ENCODE measurements around the gene SLC38A10.

The SLC38A10 gene

DNA sequence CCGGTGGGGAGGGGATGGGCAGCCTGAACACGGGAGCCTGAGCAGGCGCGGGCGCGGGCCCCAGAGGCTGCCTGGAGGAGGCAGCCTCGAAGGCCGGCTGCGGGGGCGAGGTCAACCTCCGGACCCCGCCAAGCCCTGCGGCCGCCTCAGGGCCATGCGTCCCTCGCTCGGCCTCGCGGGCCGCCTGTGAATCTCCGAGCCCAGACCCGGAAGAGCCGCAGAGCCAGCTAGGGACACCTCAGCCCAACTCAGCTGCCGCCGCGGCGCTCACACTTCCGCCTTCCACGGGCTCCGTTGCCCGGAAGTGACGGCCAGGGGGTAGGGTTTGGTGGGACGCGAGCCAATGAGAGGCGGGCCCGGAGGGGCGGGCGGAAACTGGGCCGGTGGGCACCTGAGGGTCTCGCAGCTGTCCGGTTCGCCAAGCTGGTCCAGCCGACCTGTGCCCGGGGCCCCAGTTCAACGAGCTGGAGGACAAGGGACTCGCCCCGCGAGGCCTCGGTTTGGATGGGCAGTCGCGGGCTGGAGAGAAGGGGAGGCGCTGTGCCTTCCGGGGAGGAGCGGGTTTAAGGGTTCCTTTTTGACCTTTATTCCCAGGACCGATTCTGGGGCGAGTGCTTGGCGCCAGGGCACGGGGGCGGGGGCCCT is at the start of gene SLC38A10:
SLC38A10 (minus strand) TSS at position 277 of the 645 bp plus-strand sequence. CDS start 386 bp downstream, outside the sequence.
- FAIRE-seq: no peak

GRCh38 chr17:81342269-81343070 is 47.4 kb upstream of the SLC38A10 start:
- FAIRE-seq: no peak

DNA sequence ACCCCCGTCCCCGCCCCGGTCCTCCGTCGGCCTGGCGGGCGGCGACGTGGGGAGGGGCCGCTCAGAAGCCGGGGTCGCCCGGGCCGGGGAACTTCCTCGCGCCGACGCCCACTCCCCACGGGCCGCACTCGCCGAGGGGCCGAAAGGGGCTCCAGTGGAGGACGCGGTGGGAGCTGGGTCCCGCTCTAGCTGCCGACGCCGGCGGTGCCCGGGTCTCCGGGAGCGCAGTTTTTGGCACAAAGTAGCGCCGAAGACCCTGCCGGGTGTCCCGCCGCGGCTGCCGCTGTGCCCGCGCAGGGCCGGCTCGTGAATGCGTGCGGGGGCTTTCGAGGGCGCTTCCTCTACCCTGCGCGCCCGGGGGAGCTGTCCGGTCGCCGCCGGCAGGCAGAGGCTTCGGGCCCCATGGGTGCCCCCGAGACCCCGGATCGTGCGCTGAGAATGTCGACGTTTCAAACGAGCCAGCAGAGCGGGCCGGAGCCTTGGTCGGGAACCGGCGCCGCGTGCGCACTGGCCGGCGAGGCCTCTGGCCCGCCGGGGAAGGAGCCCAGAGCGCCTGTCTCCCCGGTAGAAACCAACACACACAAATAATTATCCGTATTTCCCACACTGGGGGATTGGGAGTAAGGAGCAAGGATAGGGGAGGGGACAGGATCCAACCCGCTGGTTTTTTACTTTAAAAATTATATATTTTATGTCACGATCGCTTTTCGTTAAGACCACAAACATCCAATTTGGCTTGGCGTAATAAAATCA is 46.6 kb upstream of the SLC38A10 start:
- no peak for FAIRE-seq

DNA sequence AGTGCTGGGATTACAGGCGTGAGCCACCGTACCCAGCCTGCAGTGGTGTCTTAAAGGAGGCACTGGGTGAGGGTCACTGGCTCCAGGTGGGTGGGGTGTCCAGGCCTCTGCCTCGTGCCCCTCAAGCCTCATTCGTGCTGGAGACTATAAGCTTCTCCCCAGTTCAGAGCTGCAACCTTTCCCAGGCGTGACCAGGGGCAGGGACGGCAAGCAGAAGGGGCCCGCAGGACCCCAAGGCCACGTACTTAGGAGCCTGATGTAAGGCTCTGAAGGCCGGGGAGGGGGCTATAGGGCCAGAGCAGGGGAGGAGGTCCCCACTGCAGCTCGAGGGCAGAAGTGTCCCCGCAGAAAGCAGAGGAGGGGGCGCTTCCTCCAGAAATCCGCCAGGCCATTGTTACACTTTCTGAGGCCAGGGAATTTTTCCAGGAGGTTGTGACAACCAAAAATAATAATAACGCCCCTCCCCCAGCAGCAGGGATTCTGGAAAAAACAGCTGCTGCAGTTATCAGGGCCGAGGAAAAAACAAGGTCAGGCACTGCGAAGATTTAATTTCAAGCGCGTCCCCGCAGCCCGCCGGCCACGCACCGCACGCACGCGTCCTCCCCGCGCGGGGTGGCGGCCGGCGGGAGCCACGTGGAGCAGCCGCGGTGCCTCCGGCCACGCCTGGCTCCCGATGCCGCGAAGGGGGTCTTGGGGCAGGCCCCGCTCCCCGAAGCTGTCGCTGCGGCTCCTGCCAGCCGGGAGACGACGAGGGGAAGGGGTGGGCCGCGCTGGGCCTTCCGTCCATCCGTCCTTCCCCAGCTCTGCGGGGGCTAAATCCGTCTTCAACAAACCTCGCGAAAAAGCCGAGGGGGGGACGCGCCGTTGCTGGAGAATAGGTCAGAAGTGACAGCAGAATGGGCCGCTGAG is 45.8 kb upstream of the SLC38A10 start:
- FAIRE-seq: no peak

- FAIRE-seq: no peak
Observed at GRCh38 chr17:81339534-81340296, 44.6 kb upstream of the SLC38A10 start.

DNA sequence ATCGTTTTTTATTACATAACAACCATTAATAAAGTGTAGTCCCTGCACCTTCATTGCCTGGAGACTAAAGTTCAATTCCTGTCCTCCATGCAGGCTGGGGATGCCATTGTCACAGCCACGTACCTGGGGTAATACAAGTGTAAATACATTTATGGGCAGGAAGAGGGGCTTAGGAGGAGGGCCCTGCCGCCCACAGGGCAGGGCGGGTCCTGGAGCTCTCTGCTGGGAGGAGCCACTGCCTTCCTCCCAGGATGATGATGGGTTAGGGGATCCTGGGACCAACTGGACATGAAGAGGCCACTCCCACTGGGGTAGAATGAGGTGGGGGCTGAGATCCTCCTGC is 44.1 kb upstream of the SLC38A10 start:
- no peak for FAIRE-seq

DNA sequence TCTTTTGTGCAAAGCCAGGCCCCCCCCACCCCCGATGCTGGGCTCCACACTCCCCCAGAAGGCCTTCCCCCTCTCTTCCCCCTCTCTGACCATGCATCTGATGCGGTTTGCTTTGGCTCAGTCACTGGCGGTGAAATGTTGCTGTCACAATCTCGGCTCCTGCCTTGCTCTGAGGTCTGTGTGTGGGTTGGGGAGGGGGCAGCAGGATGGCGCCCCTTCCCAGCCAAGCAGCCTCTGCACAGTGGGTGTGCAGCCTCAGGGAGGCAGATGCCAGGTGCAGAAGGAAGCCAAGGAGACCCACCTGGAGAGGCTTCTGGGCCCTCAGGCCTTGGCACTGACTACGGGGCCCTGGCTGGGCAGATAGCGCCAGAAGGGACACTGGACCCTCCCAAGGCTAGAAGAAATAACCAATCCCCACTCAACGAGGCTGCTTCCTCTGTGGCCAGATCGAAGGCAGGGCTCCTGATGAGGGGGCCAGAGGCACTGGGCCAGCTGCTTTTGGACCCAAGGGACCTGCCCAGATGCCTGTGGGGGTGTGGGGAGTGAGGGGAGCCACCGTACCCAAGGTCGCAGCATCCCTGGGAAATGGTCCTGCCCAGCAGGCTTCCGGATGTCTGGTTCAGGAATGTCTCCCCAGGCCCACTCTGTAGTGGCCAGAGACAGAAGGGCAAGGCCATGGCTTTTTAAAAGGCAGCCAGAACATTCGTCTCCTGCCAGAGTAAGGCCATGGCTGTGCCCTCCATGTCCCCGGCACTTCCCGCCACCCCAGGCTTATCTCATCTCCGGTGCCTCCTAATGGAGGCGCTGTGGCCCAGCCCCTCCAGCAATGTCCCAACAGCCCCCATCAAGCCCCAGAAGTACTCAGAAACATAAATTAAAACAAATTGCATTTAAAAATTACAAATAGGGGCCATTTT is 43.4 kb upstream of the SLC38A10 start:
- FAIRE-seq: no peak

DNA sequence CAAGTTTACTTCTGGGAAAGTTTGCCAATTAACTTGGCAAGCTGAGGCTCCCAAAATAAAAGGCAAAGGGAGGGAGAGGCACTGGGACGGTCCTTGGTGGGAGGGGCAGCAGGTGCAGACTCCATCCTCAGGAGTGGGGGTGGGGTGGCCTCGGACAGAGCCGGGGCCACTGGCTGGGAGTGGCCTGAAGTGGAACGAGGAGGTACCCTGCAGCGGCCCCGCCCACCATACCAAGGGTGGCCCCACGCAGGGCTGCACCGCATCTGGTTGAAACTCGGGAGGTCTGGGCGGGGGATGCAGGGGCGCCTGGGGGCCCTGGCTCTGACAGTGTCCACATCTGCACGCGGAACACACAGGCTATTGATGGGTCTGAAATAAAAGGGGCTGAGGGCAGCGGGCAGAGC is 42.4 kb upstream of the SLC38A10 start:
- no peak for FAIRE-seq

- no peak for FAIRE-seq
Observed at GRCh38 chr17:81336930-81337325, 41.8 kb upstream of the SLC38A10 start.

- FAIRE-seq: no peak
Observed at GRCh38 chr17:81336296-81336929, 41.3 kb upstream of the SLC38A10 start.

DNA sequence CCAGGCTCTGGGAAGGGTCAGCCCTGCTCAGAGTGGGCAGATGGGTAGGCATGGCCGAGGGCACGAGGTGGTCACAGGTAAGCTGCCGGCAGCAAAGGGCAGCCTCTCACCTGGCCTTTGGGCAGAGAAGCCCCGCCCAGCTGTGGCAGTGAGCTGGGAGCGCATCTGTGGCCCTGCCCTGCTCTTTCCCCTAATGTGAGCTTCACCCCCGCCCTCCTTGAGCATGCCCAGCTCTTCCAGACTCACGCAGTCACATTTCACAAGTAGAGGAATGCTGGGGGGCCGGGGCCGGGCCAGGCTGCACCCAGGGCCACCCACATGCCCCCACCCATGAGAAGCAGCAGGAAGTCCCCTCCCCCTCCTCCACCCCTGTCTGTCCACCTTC is 40.7 kb upstream of the SLC38A10 start:
- FAIRE-seq: no peak

DNA sequence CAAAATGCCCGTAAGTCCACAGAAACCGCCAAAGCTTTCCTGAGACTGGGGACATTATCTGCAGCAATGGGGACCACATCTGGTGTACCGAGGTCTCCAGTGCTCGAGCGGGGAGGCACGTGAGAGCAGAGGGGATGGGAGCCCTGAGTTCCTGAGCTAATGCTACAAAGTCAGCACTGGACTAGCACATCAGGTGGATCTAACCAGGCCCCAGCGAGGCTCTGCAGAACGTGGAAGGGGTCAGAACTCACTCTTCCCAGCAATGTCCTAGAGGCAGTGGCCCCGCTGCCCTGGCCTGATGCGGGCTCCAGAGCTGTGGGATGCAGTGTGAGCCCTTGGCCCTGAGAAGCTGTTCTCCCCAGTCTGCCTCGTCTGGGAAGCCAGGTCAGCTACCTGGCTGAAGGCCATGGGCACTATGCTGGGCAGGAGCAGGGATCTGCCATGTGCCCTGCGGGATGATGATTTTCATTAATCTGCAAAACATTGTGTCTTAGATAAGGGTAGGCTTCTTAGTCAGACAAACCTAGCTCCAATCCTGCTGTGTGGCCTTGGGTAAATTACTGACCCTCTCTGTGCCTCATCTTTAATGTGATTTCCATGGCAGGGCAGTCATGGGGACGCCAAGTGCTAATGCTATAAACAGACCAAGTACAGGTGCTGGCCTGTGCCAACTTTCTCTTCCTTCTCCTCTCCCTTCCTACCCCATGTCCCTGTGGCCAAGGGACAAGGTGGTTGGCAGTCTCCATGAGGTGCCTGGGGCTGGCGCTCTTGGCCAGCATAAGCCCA is 40.1 kb upstream of the SLC38A10 start:
- no peak for FAIRE-seq

DNA sequence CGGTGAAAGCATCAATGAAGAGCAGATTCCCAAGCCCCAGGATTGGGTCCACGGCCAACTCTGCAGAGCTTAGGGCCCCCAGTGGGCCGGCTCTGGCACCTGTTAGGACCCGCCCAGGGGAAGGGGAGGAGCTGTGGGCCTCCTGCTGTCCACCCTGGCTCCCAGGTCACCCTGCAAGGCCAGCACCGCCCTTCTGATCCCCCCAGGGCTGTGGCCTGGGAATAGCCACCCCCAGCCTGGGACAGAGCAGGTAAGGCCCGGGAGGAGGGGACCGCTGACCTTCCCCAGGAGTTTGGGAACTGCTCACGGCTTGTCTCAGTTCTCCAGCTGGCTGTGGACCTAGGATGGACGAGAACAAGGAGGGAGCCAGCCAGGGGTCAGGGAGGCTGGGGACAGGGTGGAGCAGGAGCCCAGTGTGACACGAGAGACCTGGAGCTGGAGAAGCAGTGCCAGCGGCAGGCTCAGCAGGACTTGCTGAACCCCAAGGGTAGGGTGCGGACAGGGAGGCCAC is 39.3 kb upstream of the SLC38A10 start:
- FAIRE-seq: no peak

DNA sequence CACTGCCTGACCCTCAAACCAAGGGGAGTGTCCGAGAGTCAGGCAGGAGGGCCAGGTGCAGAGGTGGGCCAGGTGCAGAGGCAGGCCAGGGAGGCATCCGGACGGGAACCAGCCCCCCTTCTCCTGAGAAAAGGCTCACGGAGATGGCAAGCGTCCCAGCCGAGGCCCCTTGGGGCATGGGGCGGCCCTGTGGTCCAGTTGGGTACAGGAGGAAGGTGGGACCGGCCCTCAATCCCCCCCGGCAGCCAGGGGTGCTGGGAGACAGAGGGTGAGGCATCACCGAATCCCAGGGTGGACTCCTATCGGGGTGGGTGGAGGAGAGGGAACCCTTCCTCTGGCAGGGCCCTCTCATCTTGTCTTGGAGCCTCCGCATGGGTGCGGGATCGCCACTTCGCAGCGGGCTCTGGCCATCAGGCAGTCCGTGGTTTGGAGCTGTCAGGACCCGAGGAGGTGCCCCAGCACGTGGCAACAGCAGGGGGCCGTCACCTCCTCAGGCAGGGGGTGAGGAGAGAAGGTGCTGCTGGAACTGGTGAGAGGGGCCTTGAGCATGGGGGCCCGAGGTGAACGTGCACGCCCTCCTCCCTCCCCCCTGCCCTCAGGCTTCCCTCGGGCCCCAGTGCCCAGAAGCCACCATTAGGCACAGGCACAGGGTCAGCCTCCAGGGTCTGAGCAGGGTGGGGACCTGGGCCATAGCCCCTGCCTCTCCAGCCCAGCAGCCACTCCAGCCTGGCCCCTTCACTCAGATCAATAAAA is 38.7 kb upstream of the SLC38A10 start:
- FAIRE-seq: no peak

DNA sequence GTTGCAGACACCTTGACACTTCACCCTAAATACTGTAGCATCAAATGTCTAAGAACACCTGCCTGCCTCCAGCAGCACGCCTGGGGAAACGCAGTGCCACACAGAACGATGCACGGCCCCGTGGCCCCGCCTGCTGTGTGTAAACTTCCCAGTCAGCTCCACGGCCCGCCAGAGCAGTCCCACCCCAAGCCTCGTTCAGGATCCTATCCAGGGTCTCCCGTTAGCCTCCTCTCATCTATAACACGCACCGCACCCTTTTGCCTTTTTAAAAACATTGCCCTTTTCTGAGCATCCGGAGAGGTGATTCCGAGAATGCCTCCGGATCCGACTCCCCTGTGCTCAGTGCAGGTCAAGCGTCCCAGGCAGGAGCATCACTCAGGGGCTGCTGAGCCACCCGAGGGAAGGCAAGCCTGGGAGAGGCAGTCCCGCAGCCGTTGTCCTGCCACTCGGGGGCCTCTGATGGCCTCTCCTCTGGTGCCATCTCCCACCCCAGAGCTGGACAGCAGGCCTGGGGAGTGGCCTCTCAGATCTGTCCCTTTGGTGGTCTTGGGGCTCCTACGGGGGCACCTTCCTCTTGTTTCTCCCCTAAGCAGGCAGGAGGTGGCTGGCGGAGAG is 37.9 kb upstream of the SLC38A10 start:
- FAIRE-seq: no peak

- no peak for FAIRE-seq
Observed at GRCh38 chr17:81332118-81332834, 37.2 kb upstream of the SLC38A10 start.

- no peak for FAIRE-seq
Observed at GRCh38 chr17:81331527-81332043, 36.5 kb upstream of the SLC38A10 start.
